Smooth muscle cell (in vitro differentiated cells): ENCODE measurements around the gene CPM. TPM values are rescaled to one million over a fixed set of nuclear protein-coding genes. Genes with fewer than 3 reads are reported as not detected.

ENCODE experiments used
- DNase-seq: peaks from one replicate; lab custom pipeline; 2025; ENCODE audit not compliant: unreplicated experiment; lab: John Stamatoyannopoulos, UW
- H2AFZ ChIP-seq: fragments of 200-600 bp; sonication (generic); 2 replicates; pipeline ENCODE4 v1.6.0; 2016; ENCODE audit warnings: antibody characterized with exemption, low read depth, mild to moderate bottlenecking
- H3F3A ChIP-seq: fragments of 200-600 bp; sonication (generic); 2 replicates; pipeline ENCODE4 v1.6.0; 2017; ENCODE audit warnings: antibody characterized with exemption, low read depth
- H3K27ac ChIP-seq: fragments of 200-600 bp; sonication (generic); 2 replicates; pipeline ENCODE4 v1.5.1; 2016; ENCODE audit warnings: low read depth, mild to moderate bottlenecking
- H3K27me3 ChIP-seq: fragments of 200-600 bp; sonication (generic); 2 replicates; pipeline ENCODE4 v1.6.1; 2016; ENCODE audit warnings: low read depth, mild to moderate bottlenecking
- H3K36me3 ChIP-seq: fragments of 200-600 bp; sonication (generic); 2 replicates; pipeline ENCODE4 v1.5.1; 2016; ENCODE audit warnings: low read depth
- H3K4me1 ChIP-seq: fragments of 200-600 bp; sonication (generic); 2 replicates; pipeline ENCODE4 v1.5.1; 2016; ENCODE audit warnings: low read depth
- H3K4me2 ChIP-seq: fragments of 200-600 bp; sonication (generic); 2 replicates; pipeline ENCODE4 v1.6.0; 2016; ENCODE audit warnings: mild to moderate bottlenecking
- H3K4me3 ChIP-seq: fragments of 200-600 bp; sonication (generic); 2 replicates; pipeline ENCODE4 v1.5.1; 2016; ENCODE audit warnings: mild to moderate bottlenecking
- H3K79me2 ChIP-seq: fragments of 200-600 bp; sonication (generic); 2 replicates; pipeline ENCODE4 v1.6.0; 2016; ENCODE audit warnings: low read depth, mild to moderate bottlenecking
- H3K9ac ChIP-seq: fragments of 200-600 bp; sonication (generic); 2 replicates; pipeline ENCODE4 v1.6.0; 2016; ENCODE audit warnings: low read depth
- H3K9me3 ChIP-seq: fragments of 200-600 bp; sonication (generic); replicated peaks from 2 replicates; pipeline ENCODE4 v1.5.1; 2016; ENCODE audit warnings: low read depth
- H4K20me1 ChIP-seq: fragments of 200-600 bp; sonication (generic); 2 replicates; pipeline ENCODE4 v1.6.0; 2016; ENCODE audit warnings: low read depth
- CTCF ChIP-seq: fragments of 200-600 bp; sonication (generic); IDR thresholded peaks from 2 replicates; pipeline ENCODE4 v1.5.1; 2017; ENCODE audit warnings: borderline replicate concordance, mild to moderate bottlenecking, antibody characterized with exemption; ENCODE audit not compliant: insufficient read depth, poor library complexity, severe bottlenecking
- WGBS: methylation state at CpG from one replicate; pipeline ENCODE4 v1.1.7; 2016; ENCODE audit warnings: low lambda C conversion rate; 5-methylcytosine and 5-hydroxymethylcytosine counted together
- polyA plus RNA-seq: library from polyadenylated mRNA; unstranded; fragments of >200 nt; fragmentation: Nextera tagmentation; extraction: Ambion mirVana; gene quantifications from 2 replicates; pipeline ENCODE4 v1.2.1, GENCODE V29; 2016
- total RNA-seq: library from RNA; depleted of rRNA; stranded (reverse); fragments of >200 nt; gene quantifications from 2 replicates; pipeline ENCODE4 v1.2.3, GENCODE V29; 2014

Gene CPM
- 0.22 and 6.2 TPM in 2 replicates for total RNA-seq
- polyA plus RNA-seq = 0.57 and 1.2 TPM in 2 replicates

- Histone ChIP-seq H3K9me3 (no peaks in the 10 kb centered on the region), H3K4me2 (peak within 1 kb of the TSS; percentile 92), H3K27ac (no peak within 1 kb of the TSS), H3K79me2 (no peaks in the 10 kb centered on the region), H3K4me1 (no peaks in the 10 kb centered on the region), H3K27me3 (peaks cover 38% of the 10 kb centered on the region), H4K20me1 (no peaks in the 10 kb centered on the region), H3K9ac (no peak within 1 kb of the TSS), H3K36me3 (no peaks in the 10 kb centered on the region), H3F3A (no peaks in the 10 kb centered on the region), H3K4me3 (peak within 1 kb of the TSS; percentile 60), H2AFZ (peak within 1 kb of the TSS; percentile 92)
- no peak for TF ChIP-seq CTCF
- no peak for DNase-seq
- 6% methylated on average over 60 of the region's 96 CpGs for WGBS
Observed at GRCh38 chr12:68932961-68933893, at the start of gene CPM. CPM (minus strand) TSS chr12:68933171; CDS start chr12:68932837, 334 bp downstream.

- Histone ChIP-seq H3K27me3 (no peaks in the 10 kb centered on the region), H2AFZ (no peak overlapping the region), H3K4me3 (no peak overlapping the region), H3K79me2 (no peaks in the 10 kb centered on the region), H3K9me3 (no peaks in the 10 kb centered on the region), H3K9ac (no peak overlapping the region), H3K4me1 (no peaks in the 10 kb centered on the region), H3K36me3 (no peaks in the 10 kb centered on the region), H4K20me1 (no peaks in the 10 kb centered on the region), H3K27ac (no peak overlapping the region), H3K4me2 (no peak overlapping the region), H3F3A (no peaks in the 10 kb centered on the region)
- no peak for TF ChIP-seq CTCF
- WGBS = 65% methylated on average over 4 of the region's 4 CpGs
- DNase-seq = no peak
Observed at GRCh38 chr12:68981516-68981915, 48.5 kb upstream of the CPM start.

GRCh38 chr12:68980476-68981212, 47.7 kb upstream of the CPM start:
- Histone ChIP-seq H3K27me3 (no peaks in the 10 kb centered on the region), H3K4me3 (no peak overlapping the region), H3F3A (no peaks in the 10 kb centered on the region), H3K36me3 (no peaks in the 10 kb centered on the region), H3K79me2 (no peaks in the 10 kb centered on the region), H3K9me3 (no peaks in the 10 kb centered on the region), H4K20me1 (no peaks in the 10 kb centered on the region), H3K4me1 (no peaks in the 10 kb centered on the region), H3K27ac (no peak overlapping the region), H3K4me2 (no peak overlapping the region), H2AFZ (no peak overlapping the region), H3K9ac (no peak overlapping the region)
- TF ChIP-seq CTCF = no peak
- DNase-seq = no peak
- WGBS = 92% methylated on average over 10 of the region's 10 CpGs
